Suprapubic skin (tissue), 4 donors: ENCODE results near the gene ARHGAP44.

Experiments used
- CTCF ChIP-seq, 2 donors: fragments of 200-600 bp in 1 of 2; fragments of 450-650 bp in 1 of 2; sonication (generic) in 1 of 2; IDR thresholded peaks; one replicate each; pipeline ENCODE4 v1.5.1; 2016 to 2019; ENCODE audit warnings: antibody characterized with exemption in 2 of 2, mild to moderate bottlenecking in 1 of 2, moderate library complexity in 1 of 2
- POLR2A ChIP-seq, 2 donors: fragments of 450-650 bp; IDR thresholded peaks; one replicate each; pipeline ENCODE4 v1.6.1; 2017; ENCODE audit warnings: antibody characterized with exemption in 2 of 2, mild to moderate bottlenecking in 2 of 2, moderate library complexity in 2 of 2
- POLR2AphosphoS5 ChIP-seq, 3 donors: sonication (generic); formaldehyde crosslinking; IDR thresholded peaks; one replicate each; pipeline ENCODE4 v1.6.1; 2017; ENCODE audit warnings: antibody characterized with exemption in 3 of 3

DNA sequence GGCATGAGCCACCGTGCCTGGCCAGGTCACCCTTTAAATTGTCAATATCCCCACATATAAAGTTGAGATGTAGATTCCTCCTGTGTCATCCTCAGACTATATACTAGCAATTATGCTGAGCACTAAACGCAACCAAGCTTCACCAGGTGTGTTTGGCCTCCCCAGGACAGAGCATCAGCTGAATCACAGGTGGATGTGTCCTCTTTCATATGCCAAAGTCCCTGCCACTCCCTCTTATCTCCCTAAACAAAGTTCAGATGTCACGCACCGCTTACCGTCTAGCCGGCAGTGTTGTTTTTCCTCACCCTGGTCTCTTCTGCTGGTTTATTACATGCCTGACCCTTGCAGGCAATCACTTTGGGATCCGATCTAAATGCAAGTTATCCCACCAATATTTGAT lies 43.8 kb upstream of the ARHGAP44 start:
- TF ChIP-seq CTCF (IDR thresholded peaks at IDR 0.05): no peak
- no peak for TF ChIP-seq POLR2A (IDR thresholded peaks at IDR 0.05)
- TF ChIP-seq POLR2AphosphoS5 (IDR thresholded peaks at IDR 0.05): no peak
